Mesenteric fat pad (tissue), 1 donor: ENCODE results near the gene HEYL. TPM values are rescaled to one million over a fixed set of nuclear protein-coding genes. Genes with fewer than 3 reads are reported as not detected.

ENCODE experiments used
- DNase-seq: peaks from one replicate; pipeline ENCODE4 v3.0.0-alpha.2; 2020; ENCODE audit warnings: low spot score
- total RNA-seq: library from RNA; stranded (reverse); fragmentation: NEBNext Ultra II Directional; extraction: Animal tissue kit (Norgen Biotek cat#: 25700); gene quantifications from one replicate; pipeline ENCODE4 v1.2.1, GENCODE V29; 2021
- donor health status: DM: yes; HTN: yes; CAD: no.

HEYL gene
- total RNA-seq, 1 donor from 2014 or later, result 9.4 TPM

- no peak for DNase-seq
These were observed 27.3 kb upstream of the HEYL start for GRCh38 chr1:39666772-39667171.

DNA sequence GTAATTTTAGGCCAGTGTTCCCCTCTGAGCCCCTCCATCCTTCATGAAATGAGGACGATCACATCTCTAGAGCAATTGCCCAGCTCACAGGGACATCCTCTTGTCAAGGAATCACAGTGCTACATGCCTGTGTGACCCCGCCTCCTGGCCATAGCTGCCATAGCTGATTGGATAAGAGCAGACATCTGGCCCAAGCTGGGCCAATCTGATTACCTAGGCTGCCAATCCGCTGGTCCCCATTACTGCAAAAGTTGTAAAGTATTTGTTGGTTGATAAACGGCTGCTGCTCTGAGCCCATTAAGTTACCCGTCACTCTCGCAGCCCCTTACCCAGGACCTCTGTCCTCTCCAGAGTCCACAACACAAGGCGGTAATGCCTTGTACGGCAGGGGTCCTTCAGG lies 24.1 kb upstream of the HEYL start:
- no peak for DNase-seq

DNA sequence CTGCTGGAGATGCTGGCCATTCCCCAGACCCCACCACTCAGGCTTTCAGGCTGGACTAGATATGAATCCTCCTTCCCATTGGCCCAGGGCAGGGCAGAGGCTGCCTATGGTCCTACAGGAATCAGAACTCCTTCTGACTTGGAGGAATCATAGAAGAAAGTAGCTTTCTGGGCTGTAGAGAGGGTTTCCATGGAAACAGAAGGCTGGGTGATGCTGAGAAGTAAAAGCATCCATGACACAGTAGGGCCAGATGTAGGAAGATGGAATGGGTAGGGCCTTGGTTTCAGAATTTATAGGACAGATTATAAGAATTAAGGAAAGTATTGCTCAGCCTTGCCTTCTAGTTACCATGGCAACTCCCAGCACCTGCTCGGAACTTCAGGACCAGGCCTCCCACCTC lies 23.4 kb upstream of the HEYL start:
- no peak for DNase-seq

DNA sequence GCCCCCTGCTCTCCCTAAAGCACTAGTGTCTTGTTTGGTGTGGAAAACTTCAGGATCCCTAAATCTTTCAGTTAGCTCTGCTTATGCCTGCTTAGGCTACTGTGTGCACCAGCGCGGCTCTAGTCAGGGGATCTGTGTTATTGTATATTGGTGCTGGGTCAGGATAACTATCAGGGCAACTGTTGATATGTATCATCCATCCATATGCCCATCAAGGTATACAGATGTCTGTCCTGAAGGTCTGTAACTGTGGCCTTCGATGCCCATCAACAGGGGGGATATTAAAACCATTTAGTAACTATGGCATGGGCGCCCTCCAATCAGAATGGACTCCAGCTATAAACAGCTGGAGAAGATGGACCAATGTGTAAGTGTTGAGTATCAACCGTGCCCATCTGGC lies 20.1 kb upstream of the HEYL start:
- DNase-seq, result no peak

GRCh38 chr1:39659110-39659509 lies 19.7 kb upstream of the HEYL start:
- DNase-seq, result no peak

- DNase-seq, result no peak
These were observed 18.6 kb upstream of the HEYL start for GRCh38 chr1:39657923-39658485.

GRCh38 chr1:39657402-39657801 lies 18.0 kb upstream of the HEYL start:
- DNase-seq, result no peak

DNA sequence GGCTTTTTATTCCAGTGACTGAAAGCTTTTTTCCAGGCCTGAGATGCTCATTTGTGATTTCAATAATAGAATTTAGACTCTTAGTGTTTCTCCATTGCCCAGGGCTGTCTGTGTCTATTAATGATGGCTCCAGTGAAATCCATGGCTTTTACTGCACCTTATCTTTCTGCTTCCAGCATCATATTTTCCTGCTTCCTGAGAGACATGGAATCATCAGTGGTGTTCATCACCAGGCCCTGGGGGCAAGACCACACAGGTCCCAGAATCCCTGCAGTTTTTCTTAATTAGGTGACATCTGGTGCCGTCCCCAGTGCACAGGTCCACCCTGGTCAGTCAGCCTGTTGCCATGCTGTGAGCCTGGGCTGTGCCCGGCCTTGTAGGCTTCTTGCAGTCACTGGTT lies 16.9 kb upstream of the HEYL start:
- DNase-seq, result no peak

DNA sequence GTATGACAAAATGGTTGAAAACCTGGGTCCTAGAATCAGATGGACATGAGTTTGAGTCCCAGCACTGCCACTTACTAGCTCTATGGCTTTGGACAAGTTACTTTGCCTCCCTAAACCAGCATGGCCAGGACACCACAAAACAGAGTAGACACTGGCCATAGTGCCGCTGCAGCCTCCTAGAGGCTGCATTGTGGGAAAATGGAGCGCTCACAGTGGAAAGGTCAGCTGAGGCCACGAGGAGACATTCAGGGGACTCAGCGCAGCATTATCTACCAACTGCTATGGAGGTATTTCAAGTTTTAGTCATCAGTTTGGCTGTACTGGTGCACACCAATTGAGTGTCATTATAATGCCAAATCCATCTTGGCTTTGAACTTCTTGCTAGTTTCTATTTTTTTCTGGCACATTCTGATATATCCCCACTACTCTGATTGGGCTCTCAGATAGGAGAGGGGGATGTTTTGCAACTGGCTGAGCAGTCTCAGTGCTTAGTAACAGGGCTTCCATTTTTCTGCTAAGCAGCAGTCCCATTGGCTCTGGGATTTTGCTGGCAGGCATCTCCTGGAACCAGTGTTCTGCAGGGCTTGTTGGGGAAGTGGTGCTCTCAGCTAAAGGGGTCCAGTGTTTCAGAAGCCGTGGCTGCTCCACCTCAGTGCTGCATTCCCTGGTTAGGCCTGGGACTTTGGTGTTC lies 16.3 kb upstream of the HEYL start:
- no peak for DNase-seq

DNA sequence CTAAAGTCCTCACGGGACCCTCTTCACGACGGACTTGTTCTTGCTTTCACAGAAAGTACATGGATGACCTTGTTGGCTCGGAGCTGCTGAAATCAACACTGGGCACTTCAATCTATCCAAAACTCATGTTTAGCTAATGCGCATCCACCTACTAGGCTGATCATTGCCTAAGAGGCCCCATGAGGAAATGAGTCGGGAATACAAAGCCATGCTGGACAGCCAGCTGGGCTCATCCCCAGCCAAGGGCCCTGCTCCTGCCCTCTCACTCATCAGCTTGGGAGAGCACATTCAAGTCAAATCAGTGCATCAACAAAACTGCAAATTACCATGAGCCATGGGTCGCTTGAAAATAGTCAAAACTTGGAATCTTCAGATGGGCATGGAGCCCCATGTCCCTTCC lies 14.8 kb upstream of the HEYL start:
- no peak for DNase-seq

DNA sequence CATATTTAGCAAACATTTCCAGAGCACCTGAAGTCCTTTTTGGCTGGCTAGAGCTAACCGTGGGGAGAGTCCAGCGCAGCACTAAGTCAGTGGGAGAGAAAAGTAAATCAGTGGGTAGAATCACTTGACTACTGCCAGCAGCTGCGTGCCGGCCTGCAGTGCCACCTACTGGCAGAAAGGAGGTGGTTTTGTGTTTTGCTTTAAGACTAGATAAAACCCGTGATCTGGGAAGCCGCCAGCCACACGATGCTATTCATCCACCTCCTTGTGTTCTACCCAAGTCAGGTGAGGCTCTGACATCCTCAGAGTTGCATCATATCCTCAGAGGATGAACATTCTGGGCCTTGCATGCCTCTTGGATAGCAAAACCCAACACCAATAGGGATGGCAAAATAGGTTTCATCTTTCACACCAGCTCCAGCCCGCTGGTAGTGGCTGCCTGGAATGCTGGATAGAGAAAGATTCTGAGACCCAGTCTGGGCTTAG lies 14.1 kb upstream of the HEYL start:
- DNase-seq, result no peak

GRCh38 chr1:39652554-39652953 lies 13.1 kb upstream of the HEYL start:
- no peak for DNase-seq

- no peak for DNase-seq
These were observed 12.7 kb upstream of the HEYL start for GRCh38 chr1:39652105-39652504.

GRCh38 chr1:39650431-39650830 lies 11.0 kb upstream of the HEYL start:
- no peak for DNase-seq

GRCh38 chr1:39649636-39650185 lies 10.3 kb upstream of the HEYL start:
- DNase-seq, result no peak

GRCh38 chr1:39648496-39648895 lies 9.1 kb upstream of the HEYL start:
- DNase-seq, result no peak

- no peak for DNase-seq
These were observed 7.8 kb upstream of the HEYL start for GRCh38 chr1:39647247-39647646.

DNA sequence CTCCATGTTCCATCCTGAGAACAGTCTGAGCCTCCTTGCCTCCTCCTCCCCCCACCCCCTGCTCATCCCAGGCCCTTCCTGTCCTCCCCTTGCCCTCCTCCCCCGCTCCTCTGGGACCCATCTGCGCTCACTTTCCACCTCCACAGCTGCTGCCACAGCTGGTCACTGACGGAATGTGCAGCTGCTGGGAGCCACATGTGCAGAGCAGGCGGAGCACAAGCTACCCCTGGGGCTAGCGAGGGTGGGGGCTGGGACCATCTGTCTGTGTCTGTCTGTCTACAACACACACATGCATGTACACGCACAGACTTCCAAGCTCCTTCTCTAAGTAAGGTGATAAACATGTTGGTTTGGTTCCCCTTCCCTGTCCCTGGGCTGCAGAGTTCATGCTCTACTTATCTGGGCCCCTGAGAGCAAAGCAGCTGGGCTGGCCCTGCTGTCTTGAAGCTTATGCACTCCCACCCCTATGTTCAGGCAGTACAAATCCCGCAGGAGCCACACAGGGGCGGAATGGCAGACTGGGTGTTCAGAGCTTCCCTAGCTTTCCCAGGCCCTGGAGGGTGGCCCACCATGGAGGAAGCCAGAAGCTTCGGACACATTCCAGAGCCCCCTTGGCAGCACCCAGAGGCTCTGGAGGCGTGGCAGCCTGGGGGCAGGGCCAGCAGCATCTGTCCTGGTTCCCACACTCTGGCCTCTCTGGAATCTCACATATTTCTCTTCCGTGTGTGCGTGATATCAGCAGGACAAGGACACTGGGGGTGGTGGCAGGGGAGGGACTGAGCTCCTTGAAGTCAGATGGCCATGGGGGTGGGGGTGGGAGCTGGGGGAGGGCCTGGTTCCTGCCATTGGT lies 7.0 kb upstream of the HEYL start:
- no peak for DNase-seq

DNA sequence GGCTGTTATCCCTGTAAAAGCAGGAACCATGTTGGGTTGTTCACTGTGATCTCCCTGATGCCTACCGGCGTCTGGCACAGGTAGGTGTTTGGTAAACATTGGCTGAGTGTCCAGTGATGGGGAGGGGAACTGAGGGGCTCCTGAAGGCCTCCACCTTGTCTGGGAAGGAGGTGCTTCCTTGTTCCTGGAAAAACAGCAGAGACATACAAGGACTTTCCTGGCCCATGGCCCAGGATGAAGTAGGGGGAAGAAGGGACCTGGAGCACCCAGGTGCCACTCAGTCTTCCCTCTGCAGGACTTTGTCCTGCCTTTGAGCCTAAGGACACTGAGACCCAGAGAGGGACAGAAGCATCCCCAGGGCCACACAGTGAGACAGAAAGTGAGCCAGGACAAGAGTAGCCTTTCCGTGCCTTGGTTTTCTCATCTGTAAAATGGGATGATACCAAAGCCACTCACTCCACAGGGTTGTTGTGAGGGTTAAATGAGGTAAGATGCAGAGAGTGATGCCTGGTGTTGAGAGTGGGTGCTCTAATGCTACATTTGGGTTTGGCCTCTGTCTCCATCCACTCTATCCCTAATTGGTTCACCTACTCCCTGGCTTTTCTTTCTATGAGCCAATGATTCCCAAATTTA lies 6.1 kb upstream of the HEYL start:
- no peak for DNase-seq

DNA sequence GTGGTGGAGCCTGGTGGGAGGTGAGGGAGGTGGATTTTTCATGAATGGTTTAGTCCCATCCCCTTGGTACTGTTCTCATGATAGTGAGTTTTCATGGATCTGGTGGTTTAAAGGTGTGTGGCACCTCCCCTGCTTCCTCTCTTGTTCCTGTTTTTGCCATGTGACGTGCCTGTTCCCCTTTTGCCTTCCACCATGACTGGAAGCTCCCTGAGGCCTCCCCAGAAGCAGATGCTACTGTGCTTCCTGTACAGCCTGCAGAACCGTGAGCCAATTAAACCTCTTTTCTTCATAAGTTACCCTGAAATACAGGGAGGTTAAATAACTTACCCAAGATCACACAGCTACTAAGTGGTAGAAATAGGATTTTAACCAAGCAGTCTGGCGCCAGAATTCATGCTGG lies 4.3 kb upstream of the HEYL start:
- DNase-seq, result no peak

GRCh38 chr1:39642796-39643195 lies 3.4 kb upstream of the HEYL start:
- DNase-seq, result no peak

GRCh38 chr1:39640861-39641260 lies 1.4 kb upstream of the HEYL start:
- no peak for DNase-seq
